IPS DF 6.9 (cell line): ENCODE data around the gene CCL27.

Experiments
- DNase-seq: peaks from one replicate; pipeline ENCODE4 v3.0.0-alpha.2; 2013; ENCODE audit warnings: low read depth, low spot score
- H3K27ac ChIP-seq: one replicate; pipeline ENCODE4 v1.5.1; 2013; ENCODE audit warnings: low read length, control low read depth
- H3K27me3 ChIP-seq: 2 replicates; pipeline ENCODE4 v1.6.1; 2013; ENCODE audit warnings: mild to moderate bottlenecking, low read length; ENCODE audit not compliant: control insufficient read depth, insufficient read depth
- H3K36me3 ChIP-seq: 2 replicates; pipeline ENCODE4 v1.6.1; 2013; ENCODE audit warnings: low read length; ENCODE audit not compliant: control insufficient read depth, insufficient read depth
- H3K4me1 ChIP-seq: 2 replicates; pipeline ENCODE4 v1.6.1; 2013; ENCODE audit warnings: low read length; ENCODE audit not compliant: control insufficient read depth, insufficient read depth
- H3K4me3 ChIP-seq: 2 replicates; pipeline ENCODE4 v1.5.1; 2013; ENCODE audit warnings: mild to moderate bottlenecking, low read length
- H3K9me3 ChIP-seq: 2 replicates; pipeline ENCODE4 v1.6.1; 2013; ENCODE audit warnings: low read length, inconsistent platforms; ENCODE audit not compliant: control insufficient read depth, insufficient read depth
- WGBS: extraction: QIAGEN DNeasy Blood & Tissue Kit; methylation state at CpG from one replicate; pipeline ENCODE4 v1.1.7; 2013; ENCODE audit warnings: mixed read lengths, missing lambda C conversion rate; ENCODE audit not compliant: insufficient read length, insufficient coverage; 5-methylcytosine and 5-hydroxymethylcytosine counted together

CCL27 gene

GRCh38 chr9:34684145-34684544 is 21.7 kb upstream of the CCL27 start:
- no peaks in the 10 kb centered on the region for H3K27me3 ChIP-seq
- H3K27ac ChIP-seq, result no peak overlapping the region
- no CpG with 5 or more reads among the region's 4 CpGs for WGBS
- no peaks in the 10 kb centered on the region for H3K9me3 ChIP-seq
- peaks cover 3% of the 10 kb centered on the region; the same call in 1 of the 2 replicates for H3K4me1 ChIP-seq
- H3K36me3 ChIP-seq, result no peaks in the 10 kb centered on the region
- no peak overlapping the region for H3K4me3 ChIP-seq
- no peak for DNase-seq

- no peaks in the 10 kb centered on the region for H3K9me3 ChIP-seq
- H3K4me1 ChIP-seq, result no peaks in the 10 kb centered on the region
- H3K4me3 ChIP-seq, result no peak overlapping the region
- no CpG with 5 or more reads among the region's 2 CpGs for WGBS
- DNase-seq, result no peak
- no peaks in the 10 kb centered on the region for H3K27me3 ChIP-seq
- no peak overlapping the region for H3K27ac ChIP-seq
- H3K36me3 ChIP-seq, result no peaks in the 10 kb centered on the region
Measured at GRCh38 chr9:34675869-34676268, 13.4 kb upstream of the CCL27 start.

DNA sequence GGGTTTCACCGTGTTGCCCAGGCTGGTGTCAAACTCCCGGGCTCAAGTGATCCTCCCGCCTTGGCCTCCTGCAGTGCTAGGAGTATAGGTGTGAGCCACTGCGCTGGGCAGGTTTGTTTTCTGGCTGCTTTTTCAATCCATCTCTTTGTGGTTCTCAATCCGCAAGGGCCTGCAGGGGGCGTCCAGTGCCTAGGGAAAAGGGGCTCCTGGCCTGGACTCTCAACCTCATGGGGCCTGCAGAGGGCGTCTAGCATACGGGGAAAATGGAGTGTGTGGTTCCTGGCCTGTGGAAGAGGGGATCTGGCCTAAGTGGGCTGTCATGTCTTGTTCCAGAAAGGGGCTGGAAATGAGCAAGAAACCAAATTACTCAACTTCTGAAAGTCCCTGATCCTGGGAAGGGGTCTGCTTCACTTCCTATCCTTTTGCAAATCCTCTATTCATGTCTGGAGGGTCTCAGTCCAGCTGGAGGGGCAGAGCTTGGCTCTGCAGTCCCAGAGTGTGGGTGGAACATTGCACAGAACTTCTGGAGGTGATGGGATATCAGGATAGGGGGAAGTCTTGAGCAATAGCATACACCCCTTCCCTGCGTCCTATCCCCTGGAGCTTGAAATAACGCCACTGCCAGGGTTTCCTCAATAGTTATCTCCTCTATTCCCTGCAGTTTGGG is 12.7 kb upstream of the CCL27 start:
- peak; percentile 74 for DNase-seq
- no peaks in the 10 kb centered on the region for H3K27me3 ChIP-seq
- H3K36me3 ChIP-seq, result no peaks in the 10 kb centered on the region
- no peak overlapping the region for H3K27ac ChIP-seq
- H3K4me1 ChIP-seq, result no peaks in the 10 kb centered on the region
- WGBS, result no CpG with 5 or more reads among the region's 10 CpGs
- H3K4me3 ChIP-seq, result no peak overlapping the region
- H3K9me3 ChIP-seq, result no peaks in the 10 kb centered on the region

GRCh38 chr9:34674440-34674839 is 12.0 kb upstream of the CCL27 start:
- WGBS, result 100% methylated on average over 2 of the region's 3 CpGs
- no peaks in the 10 kb centered on the region for H3K36me3 ChIP-seq
- H3K9me3 ChIP-seq, result no peaks in the 10 kb centered on the region
- H3K27ac ChIP-seq, result no peak overlapping the region
- no peaks in the 10 kb centered on the region for H3K4me1 ChIP-seq
- no peaks in the 10 kb centered on the region for H3K27me3 ChIP-seq
- no peak overlapping the region for H3K4me3 ChIP-seq
- no peak for DNase-seq

- no peaks in the 10 kb centered on the region for H3K4me1 ChIP-seq
- H3K27ac ChIP-seq, result no peak overlapping the region
- no peaks in the 10 kb centered on the region for H3K36me3 ChIP-seq
- H3K27me3 ChIP-seq, result no peaks in the 10 kb centered on the region
- H3K4me3 ChIP-seq, result no peak overlapping the region
- no peak for DNase-seq
- WGBS, result no CpG with 5 or more reads among the region's 1 CpG
- H3K9me3 ChIP-seq, result no peaks in the 10 kb centered on the region
Measured at GRCh38 chr9:34671307-34671706, 8.8 kb upstream of the CCL27 start.

GRCh38 chr9:34669809-34670562 is 7.5 kb upstream of the CCL27 start:
- no peak overlapping the region for H3K4me3 ChIP-seq
- no peaks in the 10 kb centered on the region for H3K27me3 ChIP-seq
- no CpG with 5 or more reads among the region's 5 CpGs for WGBS
- no peaks in the 10 kb centered on the region for H3K4me1 ChIP-seq
- H3K27ac ChIP-seq, result no peak overlapping the region
- no peaks in the 10 kb centered on the region for H3K9me3 ChIP-seq
- H3K36me3 ChIP-seq, result no peaks in the 10 kb centered on the region
- DNase-seq, result no peak

DNA sequence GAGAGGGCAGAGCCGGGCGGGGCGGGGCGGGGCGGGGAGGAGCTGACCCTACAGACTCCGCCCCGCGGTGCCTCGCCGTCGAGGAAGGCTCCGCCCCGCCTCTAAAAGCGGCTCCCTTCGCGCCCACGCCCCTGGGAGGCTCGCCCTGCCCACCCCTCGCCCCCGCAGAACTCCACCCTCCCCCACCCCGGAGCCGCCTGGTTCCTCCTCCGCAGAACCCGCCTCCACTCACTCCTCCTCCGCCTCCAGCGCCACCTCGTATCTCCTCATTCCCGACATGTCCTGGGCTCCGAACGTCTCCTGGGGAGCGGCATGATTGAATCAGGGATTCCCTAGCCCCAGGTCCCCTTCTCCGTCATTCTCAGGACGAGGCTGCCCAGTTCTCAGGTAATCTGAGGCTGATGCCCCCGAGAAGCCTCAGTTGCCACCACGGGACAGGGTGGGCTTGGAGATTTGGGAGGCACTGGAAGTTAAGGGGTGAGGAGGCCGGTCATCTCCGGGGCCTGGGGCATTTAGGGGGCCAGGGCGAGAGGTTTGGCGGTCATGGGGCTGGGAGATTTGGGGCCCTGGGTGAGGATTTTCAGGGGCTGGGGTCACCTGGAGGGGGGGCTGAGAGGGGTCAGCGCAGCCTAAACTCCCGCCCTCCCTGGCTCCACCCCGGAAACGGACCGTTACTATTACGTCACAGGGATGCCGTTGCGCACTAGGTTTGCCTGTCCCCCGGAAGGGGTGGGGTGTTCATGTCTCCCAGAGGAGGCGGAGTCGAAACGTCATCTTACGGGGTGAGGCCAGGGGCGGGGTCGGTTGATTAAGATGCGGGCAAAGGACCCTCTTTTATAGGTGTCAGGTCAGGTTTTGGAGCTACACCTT is 3.2 kb upstream of the CCL27 start:
- Histone ChIP-seq H3K4me3 (peak overlapping the region; percentile 81), H3K9me3 (no peaks in the 10 kb centered on the region), H3K4me1 (0 out of 2 replicates have a peak, but pooled peaks cover 3% of the 10 kb centered on the region), H3K27me3 (no peaks in the 10 kb centered on the region), H3K27ac (no peak overlapping the region), H3K36me3 (no peaks in the 10 kb centered on the region)
- WGBS, result no CpG with 5 or more reads among the region's 55 CpGs
- peak; percentile 86 for DNase-seq

DNA sequence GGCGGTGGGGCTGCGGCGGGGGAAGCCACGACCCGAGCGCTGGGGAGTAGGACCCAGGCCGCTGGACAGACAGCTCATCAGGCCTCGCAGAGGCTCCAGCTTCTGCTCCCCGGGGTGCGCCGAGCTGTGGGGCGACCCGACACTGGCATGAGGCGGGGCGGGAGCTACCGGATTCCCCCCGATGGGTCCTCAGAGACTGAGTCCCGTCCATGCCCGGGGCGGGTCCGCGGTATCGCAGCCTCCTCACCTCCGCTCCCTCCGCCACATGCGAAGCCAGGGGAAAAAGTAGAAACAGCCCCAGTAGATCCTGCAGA is 2.6 kb upstream of the CCL27 start:
- WGBS, result no CpG with 5 or more reads among the region's 26 CpGs

GRCh38 chr9:34664281-34665066 is 2.0 kb upstream of the CCL27 start:
- Histone ChIP-seq H3K27ac (no peak overlapping the region), H3K4me3 (peak overlapping the region; percentile 48; the same call in 1 of the 2 replicates), H3K36me3 (no peaks in the 10 kb centered on the region; the same call in 1 of the 2 replicates), H3K4me1 (peaks cover 4% of the 10 kb centered on the region; the same call in 1 of the 2 replicates), H3K27me3 (no peaks in the 10 kb centered on the region), H3K9me3 (no peaks in the 10 kb centered on the region)
- peak; percentile 70 for DNase-seq
- WGBS, result no CpG with 5 or more reads among the region's 18 CpGs

More for the DNA sequence above, 2.6 kb upstream of the CCL27 start:
- Histone ChIP-seq H3K4me1 (0 out of 2 replicates have a peak, but pooled peaks cover 3% of the 10 kb centered on the region), H3K4me3 (peak overlapping the region; percentile 48; the same call in 1 of the 2 replicates), H3K9me3 (no peaks in the 10 kb centered on the region), H3K27me3 (no peaks in the 10 kb centered on the region), H3K27ac (no peak overlapping the region), H3K36me3 (no peaks in the 10 kb centered on the region)
- DNase-seq, result no peak

- H3K4me1 ChIP-seq, result peaks cover 5% of the 10 kb centered on the region; the same call in 1 of the 2 replicates
- no peak overlapping the region for H3K4me3 ChIP-seq
- no peak overlapping the region for H3K27ac ChIP-seq
- DNase-seq, result no peak
- no peaks in the 10 kb centered on the region for H3K9me3 ChIP-seq
- H3K27me3 ChIP-seq, result no peaks in the 10 kb centered on the region
- H3K36me3 ChIP-seq, result no peaks in the 10 kb centered on the region; the same call in 1 of the 2 replicates
Measured at GRCh38 chr9:34663303-34663605, 797 bp upstream of the CCL27 start.
